ENCODE results near the gene PHB1. TPM values are rescaled to one million over a fixed set of nuclear protein-coding genes. Genes with fewer than 3 reads are reported as not detected.

The PHB1 gene
- total and polyA plus RNA-seq, 2 of the 8 experiments (the other 6 are each of a cell fraction or from before 2014, with no cell fraction given): 386 to 597 TPM

DNA sequence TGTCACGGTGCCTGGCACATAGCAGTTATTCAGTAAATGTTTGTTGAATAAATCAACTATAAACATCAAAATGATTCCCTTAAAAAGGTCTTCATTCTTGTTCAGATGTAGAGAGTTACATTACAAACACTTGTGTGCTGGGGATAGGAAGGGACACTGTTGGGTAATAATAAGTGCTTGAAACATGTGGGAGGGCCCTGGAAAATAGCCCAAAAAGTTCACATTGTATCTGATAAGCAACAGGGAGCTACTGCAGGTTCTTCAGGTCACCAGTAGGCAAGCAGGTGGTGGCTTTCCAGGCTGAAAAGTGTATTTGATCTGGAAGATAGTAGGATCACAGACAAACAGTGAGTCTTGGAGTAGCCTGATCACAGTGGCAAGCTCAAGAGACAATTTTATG, 33.6 kb downstream of the PHB1 start (continued):
- no peak for TF ChIP-seq HDAC2 (IDR thresholded peaks at IDR 0.05; ENCODE audit: borderline replicate concordance in 1 of 2, low read depth in 2 of 2, low read length in 2 of 2)
- TF ChIP-seq HDAC6 (IDR thresholded peaks at IDR 0.05; ENCODE audit: low read depth, low read length): no peak
